Urothelium cell line (cell line): ENCODE results near the gene CRYGN.
A peak's percentile ranks its signal among the peaks of the same experiment; 100 is the strongest.

ENCODE experiments used
- DNase-seq: peaks from one replicate; pipeline ENCODE4 v3.0.0; 2011; ENCODE audit warnings: low spot score, mixed read lengths
- FAIRE-seq: peaks from 2 replicates; lab custom pipeline; 2011; peaks lifted over from hg19 to GRCh38; lab: Jason Lieb, UNC

CRYGN gene

GRCh38 chr7:151393031-151393977 lies 46.6 kb downstream of the CRYGN start:
- no peak for FAIRE-seq
- no peak for DNase-seq

GRCh38 chr7:151392426-151392825 lies 47.5 kb downstream of the CRYGN start:
- no peak for FAIRE-seq

GRCh38 chr7:151392002-151392401 lies 47.9 kb downstream of the CRYGN start:
- no peak for FAIRE-seq

More at GRCh38 chr7:151392426-151392825, 47.5 kb downstream of the CRYGN start:
- DNase-seq, result no peak

GRCh38 chr7:151391358-151391730 lies 48.6 kb downstream of the CRYGN start:
- DNase-seq (no peak), FAIRE-seq (no peak)

More at GRCh38 chr7:151392002-151392401, 47.9 kb downstream of the CRYGN start:
- no peak for DNase-seq

- FAIRE-seq (no peak), DNase-seq (no peak)
Measured at GRCh38 chr7:151390598-151391357, 49.2 kb downstream of the CRYGN start.

GRCh38 chr7:151389768-151390597 lies 50.0 kb downstream of the CRYGN start:
- FAIRE-seq (no peak), DNase-seq (no peak)

- FAIRE-seq (no peak), DNase-seq (no peak)
Measured at GRCh38 chr7:151389096-151389767, 50.7 kb downstream of the CRYGN start.

GRCh38 chr7:151388430-151388829 lies 51.5 kb downstream of the CRYGN start:
- DNase-seq (no peak), FAIRE-seq (no peak)

- no peak for DNase-seq
- no peak for FAIRE-seq
Measured at GRCh38 chr7:151388007-151388297, 52.0 kb downstream of the CRYGN start.

- DNase-seq (no peak), FAIRE-seq (no peak)
Measured at GRCh38 chr7:151387161-151388006, 52.6 kb downstream of the CRYGN start.

GRCh38 chr7:151386301-151387160 lies 53.4 kb downstream of the CRYGN start:
- FAIRE-seq, result no peak
- DNase-seq, result peak; percentile 8

- no peak for FAIRE-seq
Measured at GRCh38 chr7:151385626-151386300, 54.2 kb downstream of the CRYGN start.

GRCh38 chr7:151384776-151385625 lies 54.9 kb downstream of the CRYGN start:
- no peak for DNase-seq

More at GRCh38 chr7:151385626-151386300, 54.2 kb downstream of the CRYGN start:
- no peak for DNase-seq

GRCh38 chr7:151384352-151384697 lies 55.6 kb downstream of the CRYGN start:
- FAIRE-seq (no peak), DNase-seq (no peak)

More at GRCh38 chr7:151384776-151385625, 54.9 kb downstream of the CRYGN start:
- FAIRE-seq, result no peak

- FAIRE-seq (no peak), DNase-seq (no peak)
Measured at GRCh38 chr7:151383638-151384351, 56.1 kb downstream of the CRYGN start.

GRCh38 chr7:151382079-151382885 lies 57.7 kb downstream of the CRYGN start:
- DNase-seq (no peak), FAIRE-seq (no peak)
